Esophagus squamous epithelium (tissue), 4 donors: Measurements from ENCODE around the gene THADA.
"Not testable (repeated sequence)": the region's sequence is repeated elsewhere in the genome, so short reads cannot be mapped to it uniquely, and the experiment has no call there.

Experiments used
- POLR2A ChIP-seq, 4 donors: fragments of 450-650 bp; IDR thresholded peaks; one replicate each; pipeline ENCODE4 v1.6.1; 2017; ENCODE audit warnings: antibody characterized with exemption in 4 of 4, mild to moderate bottlenecking in 4 of 4, moderate library complexity in 3 of 4
- TF ChIP-seq, protein P1 (sequence below), 6 experiments: fragments of 450-650 bp in 4 of 6; fragments of 200-600 bp in 2 of 6; sonication (generic) in 2 of 6; IDR thresholded peaks; one replicate each; pipeline ENCODE4 v1.5.1; 2016 to 2019; ENCODE audit warnings: antibody characterized with exemption in 6 of 6, mild to moderate bottlenecking in 4 of 6, moderate library complexity in 4 of 6

DNA sequence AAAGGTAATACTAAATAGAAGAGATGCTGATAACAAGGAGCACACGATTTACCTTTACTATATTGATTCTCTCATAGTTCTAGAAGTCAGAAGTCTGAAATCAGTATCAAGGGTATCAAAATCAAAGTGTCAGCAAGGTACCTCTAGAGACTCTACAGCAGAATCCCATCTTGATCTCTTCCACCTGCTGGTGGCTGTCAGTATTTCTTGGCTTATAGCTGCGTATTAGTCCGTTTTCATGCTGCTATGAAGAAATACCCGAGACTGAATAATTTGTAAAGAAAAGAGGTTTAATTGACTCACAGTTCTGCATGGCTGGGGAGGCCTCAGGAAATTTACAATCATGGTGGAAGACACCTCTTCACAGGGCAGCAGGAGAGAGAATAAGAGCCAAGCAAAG, 149.1 kb downstream of the THADA start:
- TF ChIP-seq, protein P1, sequence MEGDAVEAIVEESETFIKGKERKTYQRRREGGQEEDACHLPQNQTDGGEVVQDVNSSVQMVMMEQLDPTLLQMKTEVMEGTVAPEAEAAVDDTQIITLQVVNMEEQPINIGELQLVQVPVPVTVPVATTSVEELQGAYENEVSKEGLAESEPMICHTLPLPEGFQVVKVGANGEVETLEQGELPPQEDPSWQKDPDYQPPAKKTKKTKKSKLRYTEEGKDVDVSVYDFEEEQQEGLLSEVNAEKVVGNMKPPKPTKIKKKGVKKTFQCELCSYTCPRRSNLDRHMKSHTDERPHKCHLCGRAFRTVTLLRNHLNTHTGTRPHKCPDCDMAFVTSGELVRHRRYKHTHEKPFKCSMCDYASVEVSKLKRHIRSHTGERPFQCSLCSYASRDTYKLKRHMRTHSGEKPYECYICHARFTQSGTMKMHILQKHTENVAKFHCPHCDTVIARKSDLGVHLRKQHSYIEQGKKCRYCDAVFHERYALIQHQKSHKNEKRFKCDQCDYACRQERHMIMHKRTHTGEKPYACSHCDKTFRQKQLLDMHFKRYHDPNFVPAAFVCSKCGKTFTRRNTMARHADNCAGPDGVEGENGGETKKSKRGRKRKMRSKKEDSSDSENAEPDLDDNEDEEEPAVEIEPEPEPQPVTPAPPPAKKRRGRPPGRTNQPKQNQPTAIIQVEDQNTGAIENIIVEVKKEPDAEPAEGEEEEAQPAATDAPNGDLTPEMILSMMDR (IDR thresholded peaks at IDR 0.05): not testable (repeated sequence)
- TF ChIP-seq POLR2A (IDR thresholded peaks at IDR 0.05): not testable (repeated sequence)
